Right ventricle myocardium superior (tissue), 1 donor: Measurements from ENCODE around the gene PLAC8L1. TPM values are rescaled to one million over a fixed set of nuclear protein-coding genes. Genes with fewer than 3 reads are reported as not detected.
"Not testable (repeated sequence)": the region's sequence is repeated elsewhere in the genome, so short reads cannot be mapped to it uniquely, and the experiment has no call there.

Experiments
- ATAC-seq: fragments of 200-7000 bp; cut with Tn5 transposase; one replicate; pipeline ENCODE4 v1.9.1; 2020; ENCODE audit warnings: mild to moderate bottlenecking; ENCODE audit not compliant: poor library complexity
- DNase-seq: peaks from one replicate; pipeline ENCODE4 v3.0.0-alpha.2; 2020
- intact Hi-C: fragments of 100-400 bp; cut with DNase I; formaldehyde crosslinking; loops from one replicate; pipeline ENCODE4 v1.11.2; 2022
- long read RNA-seq: library from polyadenylated mRNA; unstranded; transcript quantifications from one replicate; pipeline ENCODE4 v2.0.0, GENCODE V29; 2021
- total RNA-seq: library from RNA; stranded (reverse); fragmentation: NEBNext Ultra II Directional; extraction: Animal tissue kit (Norgen Biotek cat#: 25700); gene quantifications from one replicate; pipeline ENCODE4 v1.2.1, GENCODE V29; 2021
- donor health status: DM: no; HTN: yes; CAD: no; lungs with severe emphysema.

PLAC8L1 gene
- not detected for total RNA-seq
- long read RNA-seq, result 0 reads

GRCh38 chr5:146105477-146105876 is at the start of gene PLAC8L1:
Gene PLAC8L1 (minus strand): TSS chr5:146105577. CDS start chr5:146104311, 1,266 bp downstream.
- DNase-seq, result no peak
- no peak for ATAC-seq
- intact Hi-C loops, result no loop called here

GRCh38 chr5:146151970-146152369 is 46.6 kb upstream of the PLAC8L1 start:
- DNase-seq (no peak), ATAC-seq (no peak)
- intact Hi-C loops, result loop anchor here (10.0 kb wide), 1 partner anchor 123 kb away; no protein-coding TSS in a partner anchor

GRCh38 chr5:146137967-146138403 is 32.6 kb upstream of the PLAC8L1 start:
- intact Hi-C loops, result no loop called here
- DNase-seq (no peak), ATAC-seq (no peak)

GRCh38 chr5:146130440-146131045 is 25.2 kb upstream of the PLAC8L1 start:
- DNase-seq, result no peak
- peak; percentile 50 for ATAC-seq
- intact Hi-C loops, result no loop called here

- DNase-seq (no peak), ATAC-seq (no peak)
- intact Hi-C loops, result no loop called here
Observed at GRCh38 chr5:146126068-146126467, 20.7 kb upstream of the PLAC8L1 start.

- intact Hi-C loops, result no loop called here
- DNase-seq, result no peak
- ATAC-seq, result no peak
Observed at GRCh38 chr5:146124580-146124979, 19.2 kb upstream of the PLAC8L1 start.

GRCh38 chr5:146121451-146121850 is 16.1 kb upstream of the PLAC8L1 start:
- DNase-seq, ATAC-seq, intact Hi-C loops: not testable (repeated sequence)

GRCh38 chr5:146118322-146118721 is 12.9 kb upstream of the PLAC8L1 start:
- DNase-seq (no peak), ATAC-seq (no peak)
- intact Hi-C loops, result loop anchor here (5.0 kb wide), 1 partner anchor 56 kb away; no protein-coding TSS in a partner anchor

GRCh38 chr5:146117216-146117615 is 11.8 kb upstream of the PLAC8L1 start:
- DNase-seq, result not testable (repeated sequence)
- ATAC-seq, result peak; percentile 32
- intact Hi-C loops, result loop anchor here (5.0 kb wide), 1 partner anchor 55 kb away; no protein-coding TSS in a partner anchor

GRCh38 chr5:146116361-146116760 is 11.0 kb upstream of the PLAC8L1 start:
- intact Hi-C loops, result loop anchor here (5.0 kb wide), 1 partner anchor 54 kb away; no protein-coding TSS in a partner anchor
- DNase-seq (no peak), ATAC-seq (no peak)

GRCh38 chr5:146112476-146112875 is 7.1 kb upstream of the PLAC8L1 start:
- ATAC-seq (no peak), DNase-seq (no peak)
- intact Hi-C loops, result no loop called here

- DNase-seq (no peak), ATAC-seq (no peak)
- intact Hi-C loops, result no loop called here
Observed at GRCh38 chr5:146111409-146111808, 6.0 kb upstream of the PLAC8L1 start.

- no peak for ATAC-seq
- intact Hi-C loops, result no loop called here
- DNase-seq, result no peak
Observed at GRCh38 chr5:146109379-146109778, 4.0 kb upstream of the PLAC8L1 start.

GRCh38 chr5:146108870-146109269 is 3.5 kb upstream of the PLAC8L1 start:
- DNase-seq, intact Hi-C loops, ATAC-seq: not testable (repeated sequence)

- intact Hi-C loops, result no loop called here
- ATAC-seq (no peak), DNase-seq (no peak)
Observed at GRCh38 chr5:146107901-146108300, 2.5 kb upstream of the PLAC8L1 start.

- ATAC-seq, result peak; percentile 96
- intact Hi-C loops, result no loop called here
- no peak for DNase-seq
Observed at GRCh38 chr5:146103594-146103993, 1.8 kb downstream of the PLAC8L1 start.

GRCh38 chr5:146101646-146102045 is 3.7 kb downstream of the PLAC8L1 start:
- intact Hi-C loops, result no loop called here

GRCh38 chr5:146098047-146098446 is 7.3 kb downstream of the PLAC8L1 start:
- ATAC-seq (no peak), DNase-seq (no peak)
- intact Hi-C loops, result no loop called here

More at GRCh38 chr5:146101646-146102045, 3.7 kb downstream of the PLAC8L1 start:
- DNase-seq (no peak), ATAC-seq (no peak)

- no peak for ATAC-seq
- no peak for DNase-seq
- intact Hi-C loops, result no loop called here
Observed at GRCh38 chr5:146091881-146092280, 13.5 kb downstream of the PLAC8L1 start.

GRCh38 chr5:146089287-146089686 is 16.1 kb downstream of the PLAC8L1 start:
- ATAC-seq (no peak), DNase-seq (no peak)
- intact Hi-C loops, result no loop called here

GRCh38 chr5:146088098-146088497 is 17.3 kb downstream of the PLAC8L1 start:
- ATAC-seq (no peak), DNase-seq (no peak)
- intact Hi-C loops, result no loop called here
